ENCODE measurements around the gene ZNF787. TPM values are rescaled to one million over a fixed set of nuclear protein-coding genes. Genes with fewer than 3 reads are reported as not detected.

The ZNF787 gene
- polyA plus RNA-seq, 4 donors = 10.6 to 30.4 (median 21.7) TPM

Other genes with a start within 250 kb of the ZNF787 start
- not detected for gene NLRP13, start 189.0 kb downstream of the ZNF787 start, polyA plus RNA-seq (ENCODE audit: insufficient read length in 4 of 4)
- gene NLRP8, start 173.5 kb downstream of the ZNF787 start, polyA plus RNA-seq (ENCODE audit: insufficient read length in 4 of 4) = under 1 TPM in 1 of 4 donors, not detected in 3; 0.03 TPM
- gene NLRP5, start 134.5 kb downstream of the ZNF787 start, polyA plus RNA-seq (ENCODE audit: insufficient read length in 4 of 4) = not detected
- gene ZNF444, start 20.0 kb upstream of the ZNF787 start, polyA plus RNA-seq (ENCODE audit: insufficient read length in 4 of 4) = 10 to 100 TPM; 20.4 to 53.2 (median 33.8) TPM
- not detected for gene GALP, start 54.7 kb upstream of the ZNF787 start, polyA plus RNA-seq (ENCODE audit: insufficient read length in 4 of 4)
- gene ZSCAN5B, start 76.5 kb upstream of the ZNF787 start, polyA plus RNA-seq (ENCODE audit: insufficient read length in 4 of 4) = under 1 TPM; 0.09 to 0.16 (median 0.12) TPM
- gene ZSCAN5C, start 81.0 kb upstream of the ZNF787 start, polyA plus RNA-seq (ENCODE audit: insufficient read length in 4 of 4) = not detected
- gene EDDM13, start 151.5 kb upstream of the ZNF787 start, polyA plus RNA-seq (ENCODE audit: insufficient read length in 4 of 4) = 1 to 10 TPM in 3 of 4 donors, under 1 TPM in 1; 0.92 to 5.4 (median 3.4) TPM
- 10 to 100 TPM; 10.7 to 20.0 (median 16.4) TPM for gene ZSCAN5A, start 193.5 kb upstream of the ZNF787 start, polyA plus RNA-seq (ENCODE audit: insufficient read length in 4 of 4)